ENCODE results near the gene TMPRSS2.

DNA sequence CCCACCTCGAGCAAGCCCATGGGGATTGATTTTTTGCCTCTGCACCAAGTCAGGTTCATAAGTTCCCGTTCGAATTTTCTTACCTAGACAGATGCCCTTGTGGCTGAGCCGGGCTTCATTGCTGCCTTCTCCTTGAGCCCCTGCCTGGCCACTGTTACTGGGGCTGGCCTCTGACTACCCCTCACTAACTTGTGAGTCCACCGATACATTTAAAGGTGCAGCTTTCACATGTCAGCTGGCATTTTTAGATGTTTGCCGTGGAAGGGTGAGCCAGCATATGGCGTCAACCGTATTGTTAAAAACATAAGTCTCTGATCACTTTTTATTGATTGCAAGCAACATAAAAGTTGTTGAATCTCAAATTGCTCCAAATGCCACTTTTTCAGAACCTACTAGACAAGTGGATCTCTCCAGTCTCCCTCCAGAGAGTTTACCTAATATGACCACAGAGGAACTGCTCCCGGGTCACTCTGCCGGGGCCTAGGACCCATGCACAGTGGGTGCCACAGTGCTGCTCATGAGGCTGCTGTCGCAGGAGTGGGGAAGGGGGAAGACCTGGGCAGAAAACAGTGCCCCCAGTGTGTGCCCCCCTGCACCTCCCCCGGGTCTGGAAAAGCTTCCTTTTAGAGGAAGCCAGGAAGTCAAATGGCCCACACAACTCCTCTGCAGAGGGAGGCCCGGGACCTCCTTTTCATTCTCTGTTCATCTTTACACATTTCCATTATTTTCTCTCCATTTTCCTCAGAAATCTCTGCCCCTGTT is 63.1 kb downstream of the TMPRSS2 start:
- TF ChIP-seq CTCF (IDR thresholded peaks at IDR 0.05; ENCODE audit: borderline replicate concordance, extremely low read depth, low read length, poor library complexity, severe bottlenecking) (no peak), EZH2 (IDR thresholded peaks at IDR 0.05; ENCODE audit: borderline replicate concordance, low read depth, low read length, severe bottlenecking) (no peak)

Data from DND-41 (cell line).